ENCODE data around the gene KLHL26. TPM values are rescaled to one million over a fixed set of nuclear protein-coding genes. Genes with fewer than 3 reads are reported as not detected.
"Not testable (repeated sequence)": the region's sequence is repeated elsewhere in the genome, so short reads cannot be mapped to it uniquely, and the experiment has no call there.

KLHL26 gene, protein sequence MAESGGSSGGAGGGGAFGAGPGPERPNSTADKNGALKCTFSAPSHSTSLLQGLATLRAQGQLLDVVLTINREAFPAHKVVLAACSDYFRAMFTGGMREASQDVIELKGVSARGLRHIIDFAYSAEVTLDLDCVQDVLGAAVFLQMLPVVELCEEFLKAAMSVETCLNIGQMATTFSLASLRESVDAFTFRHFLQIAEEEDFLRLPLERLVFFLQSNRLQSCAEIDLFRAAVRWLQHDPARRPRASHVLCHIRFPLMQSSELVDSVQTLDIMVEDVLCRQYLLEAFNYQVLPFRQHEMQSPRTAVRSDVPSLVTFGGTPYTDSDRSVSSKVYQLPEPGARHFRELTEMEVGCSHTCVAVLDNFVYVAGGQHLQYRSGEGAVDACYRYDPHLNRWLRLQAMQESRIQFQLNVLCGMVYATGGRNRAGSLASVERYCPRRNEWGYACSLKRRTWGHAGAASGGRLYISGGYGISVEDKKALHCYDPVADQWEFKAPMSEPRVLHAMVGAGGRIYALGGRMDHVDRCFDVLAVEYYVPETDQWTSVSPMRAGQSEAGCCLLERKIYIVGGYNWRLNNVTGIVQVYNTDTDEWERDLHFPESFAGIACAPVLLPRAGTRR
- total RNA-seq (2014; rRNA removed; shearing (Covaris generic)) = 4.5 and 5.9 TPM in 2 replicates

DNA sequence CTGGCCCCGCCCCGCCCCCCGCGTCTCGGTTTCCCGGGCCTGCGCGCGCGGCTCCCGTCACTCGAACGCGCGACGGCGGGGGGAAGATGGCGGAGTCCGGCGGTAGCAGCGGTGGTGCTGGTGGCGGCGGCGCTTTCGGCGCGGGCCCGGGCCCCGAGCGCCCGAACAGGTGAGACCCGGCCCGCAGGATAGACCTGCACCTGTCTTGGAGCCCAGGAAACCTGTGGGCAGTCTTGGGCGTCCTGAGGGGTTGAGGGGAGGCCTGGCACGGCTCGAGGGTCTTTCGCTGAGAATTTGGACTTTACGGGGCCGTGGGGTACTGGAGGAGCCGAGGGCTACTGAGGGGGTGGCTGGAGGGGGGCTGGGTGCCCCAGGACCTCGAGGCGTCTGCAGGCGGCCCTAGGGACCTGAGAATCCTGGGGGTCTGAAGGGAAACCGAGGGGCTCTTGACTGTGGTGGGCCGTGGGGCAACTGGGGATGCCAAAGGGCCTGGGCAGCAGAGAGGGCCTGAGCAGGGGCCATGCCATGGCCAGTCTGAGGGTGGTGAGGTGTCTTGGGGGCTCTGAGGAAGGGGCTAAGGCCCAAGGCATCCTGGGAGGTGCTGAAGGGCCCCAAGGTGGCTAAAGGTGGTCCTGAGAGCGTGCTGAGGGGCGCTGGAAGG is at the start of gene KLHL26:
TSS of gene KLHL26 (plus strand) at position 60 of the 661 bp plus-strand sequence. CDS start at position 87, 27 bp downstream.
- no peak for DNase-seq (ENCODE audit: low spot score)

DNA sequence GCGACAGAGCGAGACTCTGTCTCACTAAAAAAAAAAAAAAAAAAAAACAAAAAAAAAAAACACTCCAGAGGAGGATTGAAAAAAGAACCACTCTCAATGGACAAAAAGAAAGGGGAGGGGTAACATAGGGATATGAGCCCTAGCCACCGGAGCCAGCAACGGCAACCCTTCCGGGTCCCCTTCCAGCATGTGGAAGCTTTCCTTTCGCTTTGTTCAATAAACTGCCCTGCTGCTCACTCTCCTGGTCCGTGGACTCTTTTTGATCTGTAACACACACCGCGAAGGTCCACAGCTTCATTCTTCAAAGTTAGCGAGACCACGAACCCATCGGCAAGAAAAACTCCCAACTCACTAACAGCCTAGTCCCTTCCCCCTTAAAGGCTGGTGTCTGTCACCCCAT is 49.3 kb upstream of the KLHL26 start:
- DNase-seq (ENCODE audit: low spot score) = no peak

DNA sequence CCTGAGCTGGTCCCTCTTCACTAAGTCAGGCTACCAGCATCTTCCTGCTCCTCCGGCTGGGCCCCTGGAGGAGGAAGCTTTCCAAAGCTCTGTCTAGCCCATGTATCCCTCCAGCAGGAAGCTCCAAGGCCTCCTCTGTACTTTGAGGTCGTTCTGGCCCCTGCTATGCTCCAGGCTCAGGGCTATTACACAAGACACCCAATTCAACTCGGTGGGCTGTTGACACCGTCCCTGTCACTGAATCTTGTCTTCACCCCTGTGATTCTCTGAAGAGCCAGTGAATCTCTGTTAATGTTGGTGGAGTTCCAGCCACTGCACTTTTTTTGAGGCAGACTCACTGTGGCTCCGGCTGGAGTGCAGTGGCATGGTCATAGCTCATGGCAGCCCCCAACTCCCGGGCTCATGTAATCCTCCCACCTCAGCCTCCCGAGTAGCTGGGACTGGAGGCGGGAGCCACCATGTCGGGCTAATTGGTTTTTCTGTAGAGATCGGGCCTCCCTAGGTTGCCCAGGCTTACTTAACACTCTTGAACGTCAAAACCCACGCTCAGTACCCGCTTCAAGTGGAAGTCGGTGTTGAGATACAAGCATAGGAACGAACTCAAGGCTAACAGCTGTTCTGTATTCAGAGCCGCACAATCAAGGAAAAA is 48.7 kb upstream of the KLHL26 start:
- no peak for DNase-seq (ENCODE audit: low spot score)

DNA sequence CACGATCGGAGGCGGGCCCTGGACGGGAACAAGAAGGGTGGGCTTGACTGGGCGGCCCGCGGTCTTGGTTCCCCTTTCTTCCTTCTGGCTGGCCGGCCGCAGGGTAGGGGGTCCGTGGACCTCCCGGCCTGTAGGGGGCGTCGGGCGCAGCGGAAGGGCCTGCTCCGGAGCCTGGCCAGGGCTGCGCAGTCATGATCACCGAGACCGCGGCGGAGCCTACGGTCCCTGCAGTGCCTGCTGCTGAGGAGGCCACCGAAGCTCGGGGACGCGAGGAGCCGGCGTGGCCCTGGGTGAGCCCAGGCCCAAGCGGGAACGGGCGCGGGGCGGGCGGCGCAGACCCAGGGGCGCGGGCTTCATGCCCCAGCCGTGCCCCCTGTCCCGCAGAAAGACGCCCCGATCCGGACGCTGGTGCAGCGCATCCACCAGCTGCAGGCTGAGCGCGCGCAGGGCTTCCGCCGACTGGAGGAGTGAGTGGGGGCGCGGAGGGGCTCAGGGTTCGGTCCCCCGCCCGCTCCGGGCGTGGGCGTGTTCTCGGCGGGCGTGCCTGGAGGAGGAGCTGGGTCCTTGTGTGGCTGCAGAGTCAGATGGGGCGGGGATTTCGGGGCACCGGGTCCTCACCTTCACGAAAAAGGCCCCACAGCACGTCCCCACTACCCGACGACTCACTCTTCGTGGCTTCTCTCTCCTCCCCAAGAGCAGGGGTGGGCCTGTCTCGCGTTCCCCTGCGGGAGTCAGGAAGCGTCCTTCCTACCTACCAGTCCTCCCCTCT is 48.0 kb upstream of the KLHL26 start, which contains the start of gene REX1BD:
TSS of gene REX1BD (plus strand) at position 188 of the 769 bp plus-strand sequence. CDS start at position 192, 4 bp downstream.
- DNase-seq (ENCODE audit: low spot score) = peak; percentile 74

DNA sequence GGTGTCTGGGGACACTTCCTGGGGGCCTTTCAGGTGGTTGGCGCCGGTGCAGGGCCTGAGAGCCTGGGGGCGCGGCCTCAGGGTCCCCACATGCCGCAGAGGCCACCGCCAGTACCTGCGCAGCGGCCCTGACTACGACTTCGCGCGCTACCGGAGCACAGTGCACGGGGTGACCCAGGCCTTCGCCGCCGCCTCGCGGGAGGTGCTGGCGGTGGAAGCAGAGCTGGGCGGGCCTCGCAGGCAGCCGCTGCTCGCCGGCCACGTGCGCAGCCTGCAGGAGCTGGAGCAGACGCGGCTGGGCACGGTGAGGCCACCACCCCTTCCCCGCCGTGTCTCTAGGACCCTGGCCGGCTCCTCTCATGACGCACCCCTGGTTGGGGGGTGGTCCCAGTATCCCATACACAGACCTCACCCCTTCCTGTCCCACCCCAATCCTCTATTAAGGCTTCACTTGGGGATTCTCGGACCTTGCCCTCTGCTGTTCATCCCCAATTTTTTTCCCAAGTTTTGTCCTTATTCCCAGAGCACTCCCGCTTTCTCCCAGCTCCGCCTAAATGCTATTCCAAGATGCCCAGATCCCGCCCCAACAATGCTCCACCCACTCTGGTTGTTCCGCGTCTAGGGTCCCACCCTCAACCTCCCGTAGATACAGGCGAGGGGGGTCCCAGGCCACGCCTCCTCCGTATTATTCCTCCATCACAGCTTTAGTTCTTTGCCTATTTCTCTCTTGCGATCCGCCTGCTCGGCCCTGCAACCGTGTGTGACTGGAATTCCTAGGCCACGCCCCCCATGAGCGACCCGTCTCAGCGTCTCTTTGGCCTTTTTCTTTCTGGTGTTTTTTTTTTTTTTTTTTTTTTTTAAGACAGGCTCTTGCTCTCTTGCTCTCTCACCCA is 47.2 kb upstream of the KLHL26 start:
- peak; percentile 65 for DNase-seq (ENCODE audit: low spot score)

DNA sequence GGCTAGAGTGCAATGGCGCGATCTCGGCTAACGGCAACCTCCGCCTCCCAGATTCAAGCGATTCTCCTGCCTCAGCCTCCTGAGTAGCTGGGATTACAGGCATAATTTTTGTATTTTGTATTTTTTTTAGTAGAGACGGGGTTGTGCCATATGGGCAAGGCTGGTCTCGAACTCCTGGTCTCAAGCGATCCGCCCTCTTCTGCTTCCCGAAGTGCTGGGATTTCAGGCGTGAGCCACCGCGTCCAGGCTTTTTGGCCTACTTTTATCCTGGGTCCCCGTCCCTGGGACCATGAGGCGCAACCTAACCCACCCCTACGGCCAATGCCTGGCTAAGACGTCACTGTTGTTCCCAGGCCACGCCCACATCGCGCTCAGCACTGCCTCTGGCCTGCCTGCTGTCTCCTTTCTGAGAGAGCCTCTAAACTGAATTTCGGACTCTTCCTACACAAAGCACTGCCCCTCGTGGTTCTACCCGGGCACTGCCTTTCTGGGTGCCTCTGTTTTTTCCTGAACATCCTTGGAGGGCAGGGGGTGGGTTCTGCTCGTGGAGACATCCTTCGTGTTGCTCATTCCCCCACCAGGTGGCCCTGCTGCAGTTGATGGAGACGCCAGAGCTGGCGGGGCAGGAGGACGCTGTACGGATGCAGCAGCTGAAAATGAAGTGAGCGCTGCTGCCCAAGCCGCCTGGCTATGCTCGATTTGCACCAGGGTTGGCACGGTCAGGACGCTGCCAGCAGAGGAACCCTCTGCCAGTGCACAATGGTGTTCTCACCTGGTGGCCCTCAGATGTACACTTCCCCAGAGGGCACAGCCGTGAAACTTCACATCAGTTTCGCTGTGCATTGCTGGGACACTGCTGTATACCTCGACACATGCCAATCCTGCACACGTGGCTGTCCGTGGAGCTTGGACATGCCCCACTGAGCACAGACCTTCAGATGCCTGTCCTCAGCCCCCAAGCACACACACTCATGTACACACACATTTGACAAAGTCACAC is 46.3 kb upstream of the KLHL26 start:
- DNase-seq (ENCODE audit: low spot score) = no peak

DNA sequence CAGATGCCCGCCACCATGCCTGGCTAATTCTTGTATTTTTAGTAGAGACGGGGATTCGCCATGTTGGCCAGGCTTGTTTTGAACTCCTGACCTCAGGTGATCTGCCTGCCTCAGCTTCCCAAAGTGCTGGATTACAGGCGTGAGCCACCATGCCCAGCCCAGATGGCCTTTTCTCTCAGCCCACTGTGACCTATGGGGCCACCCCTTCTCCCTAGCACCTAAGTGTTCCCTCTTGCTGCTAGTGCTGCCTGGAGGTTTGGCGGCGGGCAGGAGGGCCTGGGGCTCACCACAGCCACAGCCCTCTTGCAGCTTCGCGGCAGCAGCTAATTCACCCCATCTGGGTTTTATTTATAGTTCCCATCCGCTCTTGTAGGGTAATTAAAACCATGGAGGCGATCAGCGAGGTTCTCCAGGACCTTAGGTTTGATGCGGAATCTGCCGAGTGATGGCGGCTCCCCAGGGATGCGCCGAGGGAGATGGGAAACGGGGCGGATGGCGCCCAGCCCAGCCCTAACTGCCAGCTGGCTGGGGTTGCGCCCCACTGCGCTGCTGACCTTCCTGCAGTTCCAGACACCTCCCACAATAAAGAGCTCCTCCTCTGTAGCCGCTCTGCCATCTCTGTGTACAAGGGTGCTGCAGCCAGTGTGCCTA is 45.0 kb upstream of the KLHL26 start:
- no peak for DNase-seq (ENCODE audit: low spot score)

DNA sequence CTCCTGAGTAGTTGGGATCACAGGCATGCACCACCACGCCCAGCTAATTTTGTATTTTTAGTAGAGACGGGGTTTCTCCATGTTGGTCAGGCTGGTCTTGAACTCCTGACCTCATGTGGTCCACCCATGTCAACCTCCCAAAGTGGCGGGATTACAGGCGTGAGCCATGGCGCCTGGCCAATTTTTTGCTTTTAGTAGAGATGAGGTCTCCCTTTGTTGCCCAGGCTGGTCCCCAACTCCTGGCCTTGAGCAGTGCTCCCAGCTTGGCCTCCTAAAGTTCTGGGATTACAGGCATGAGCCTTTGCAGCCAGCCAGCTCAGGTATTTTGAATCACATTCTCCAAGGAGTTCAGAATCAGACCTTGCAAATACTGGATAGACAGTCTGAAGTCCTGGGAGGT is 44.1 kb upstream of the KLHL26 start:
- not testable (repeated sequence) for DNase-seq (ENCODE audit: low spot score)

DNA sequence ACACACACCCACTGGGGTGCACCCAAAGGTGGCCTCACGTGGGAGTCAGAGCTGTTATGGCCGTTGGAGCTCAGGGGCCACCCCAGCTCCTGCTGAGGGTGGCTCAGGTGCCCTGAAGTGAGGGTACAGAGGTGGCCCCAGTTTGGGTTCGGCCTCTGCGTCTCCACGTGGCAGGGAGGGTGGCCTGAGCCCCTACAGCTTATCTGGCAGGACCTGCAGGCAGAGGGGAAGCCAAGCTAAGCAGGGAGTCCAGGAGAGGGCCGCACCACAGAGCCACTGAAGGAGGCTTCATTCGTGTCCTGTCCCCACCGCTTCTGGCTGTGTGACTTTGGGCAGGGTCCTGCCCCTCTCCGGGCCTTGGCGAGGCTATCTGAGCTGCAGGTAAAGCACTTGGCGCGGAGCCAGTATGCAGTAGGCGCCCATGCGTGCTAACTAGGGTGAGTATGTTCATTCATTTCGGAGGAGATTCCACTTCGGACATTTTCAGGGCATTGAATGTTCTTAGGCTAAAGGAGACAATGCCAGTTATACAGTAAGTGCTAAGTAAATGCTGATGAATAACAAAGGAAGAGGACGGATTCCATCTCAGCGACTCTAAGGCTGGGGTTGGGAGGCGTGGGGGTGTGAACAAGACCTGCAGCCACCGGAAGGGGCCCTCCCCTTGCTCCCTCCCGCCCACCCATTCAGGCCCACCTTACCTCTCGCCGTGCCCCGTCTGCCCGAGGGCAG is 43.3 kb upstream of the KLHL26 start:
- DNase-seq (ENCODE audit: low spot score) = peak; percentile 17

DNA sequence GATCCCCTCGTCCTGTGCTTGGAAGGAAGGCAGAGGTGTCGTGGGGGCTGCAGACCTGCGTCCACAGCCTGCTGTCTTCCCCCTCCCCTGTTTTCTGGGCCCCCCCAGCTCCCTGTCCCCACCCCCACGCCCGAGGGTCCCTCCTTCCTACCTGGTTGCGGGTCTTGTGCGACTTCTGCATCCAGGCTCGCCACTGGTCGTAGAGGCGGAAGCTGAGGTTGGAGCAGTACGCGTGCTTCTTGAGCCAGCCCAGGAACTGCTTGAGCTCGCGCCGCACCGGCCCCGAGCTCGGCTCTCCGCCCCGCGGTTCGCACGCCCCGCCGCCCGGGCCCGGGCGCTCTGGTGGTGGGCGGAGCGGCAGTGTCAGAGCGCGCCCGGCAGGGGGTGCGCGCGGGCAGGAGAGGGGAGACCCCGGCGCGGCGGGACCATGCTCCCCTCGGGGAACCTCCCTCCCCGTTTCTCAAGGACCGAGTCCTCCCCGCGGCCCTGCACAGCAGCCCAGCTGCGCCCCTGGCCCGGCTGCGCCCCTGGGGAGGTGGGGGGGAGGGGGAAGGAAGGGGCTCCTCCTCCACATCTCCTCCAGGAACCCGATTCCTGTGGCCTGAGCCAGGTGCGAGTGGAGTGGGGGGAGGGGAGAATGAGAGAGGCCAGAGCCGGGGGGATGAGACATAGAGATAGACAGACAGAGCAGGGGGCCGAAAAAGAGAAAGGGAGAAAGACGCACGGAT is 42.6 kb upstream of the KLHL26 start:
- peak; percentile 70 for DNase-seq (ENCODE audit: low spot score)

DNA sequence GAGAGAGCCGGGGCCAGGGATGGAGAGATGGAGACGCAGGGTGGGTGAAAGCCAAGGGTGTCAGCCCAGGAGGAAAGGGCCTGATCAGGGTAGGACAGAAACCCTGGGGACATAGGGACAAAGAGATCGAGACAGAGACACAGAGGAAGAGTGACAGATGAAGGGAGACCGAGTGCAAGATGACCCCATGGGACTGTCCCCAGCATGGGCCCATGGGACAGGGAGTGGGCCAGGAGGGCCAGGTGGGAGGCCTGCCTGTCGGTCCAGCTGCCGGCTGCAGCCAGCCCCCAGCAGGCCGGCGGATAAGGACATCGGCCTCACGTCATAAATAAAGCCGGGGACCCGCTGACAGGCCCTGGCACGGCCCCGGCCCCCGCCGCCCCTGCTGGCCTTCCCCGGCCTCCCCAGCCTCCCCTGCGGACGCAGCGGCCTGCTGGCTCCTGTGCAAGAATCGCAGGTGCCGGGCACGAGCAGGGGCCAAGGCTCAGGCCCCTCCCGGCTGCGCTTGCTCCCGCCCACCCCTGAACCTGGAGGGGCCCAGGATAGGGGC is 41.9 kb upstream of the KLHL26 start:
- no peak for DNase-seq (ENCODE audit: low spot score)

DNA sequence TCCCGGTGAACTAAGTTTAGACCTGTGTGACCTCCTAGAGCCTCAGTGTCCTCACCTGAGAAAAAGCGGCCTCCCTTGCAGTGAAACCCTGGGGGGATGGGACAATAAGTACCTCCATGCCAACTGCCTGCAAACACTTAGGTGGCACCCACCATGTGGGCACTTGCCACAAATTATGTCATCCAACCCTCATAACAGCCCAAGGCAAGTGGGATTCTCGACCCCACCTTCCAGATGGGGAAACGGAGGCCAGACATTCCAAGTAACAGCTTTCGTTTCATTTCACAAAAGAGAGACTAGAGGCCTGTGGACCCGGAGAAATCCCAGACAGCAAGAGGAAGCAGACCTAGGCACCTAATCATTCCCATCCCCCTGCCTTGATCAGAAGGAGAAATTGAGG is 41.4 kb upstream of the KLHL26 start:
- DNase-seq (ENCODE audit: low spot score) = no peak

DNA sequence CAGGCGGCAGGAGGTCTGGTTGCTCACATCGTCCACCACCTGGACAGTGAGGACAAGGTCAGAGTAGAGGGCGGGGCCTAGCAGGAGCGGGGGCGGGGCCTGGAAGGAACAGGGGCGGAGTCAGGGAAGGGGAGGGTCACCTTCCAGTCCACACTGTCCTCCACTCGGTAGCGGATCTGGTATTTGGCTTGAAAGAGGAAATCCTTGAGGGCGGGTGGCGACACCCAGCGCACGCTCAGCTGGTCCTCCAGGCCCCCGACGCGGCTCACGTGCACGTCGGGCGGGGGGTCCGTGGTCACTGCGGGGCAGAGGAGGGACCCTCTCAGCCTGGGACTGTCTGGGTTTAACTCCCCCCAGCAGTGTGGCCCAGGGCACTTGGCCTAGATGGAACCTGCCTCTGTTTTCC is 40.1 kb upstream of the KLHL26 start:
- DNase-seq (ENCODE audit: low spot score) = peak; percentile 48

DNA sequence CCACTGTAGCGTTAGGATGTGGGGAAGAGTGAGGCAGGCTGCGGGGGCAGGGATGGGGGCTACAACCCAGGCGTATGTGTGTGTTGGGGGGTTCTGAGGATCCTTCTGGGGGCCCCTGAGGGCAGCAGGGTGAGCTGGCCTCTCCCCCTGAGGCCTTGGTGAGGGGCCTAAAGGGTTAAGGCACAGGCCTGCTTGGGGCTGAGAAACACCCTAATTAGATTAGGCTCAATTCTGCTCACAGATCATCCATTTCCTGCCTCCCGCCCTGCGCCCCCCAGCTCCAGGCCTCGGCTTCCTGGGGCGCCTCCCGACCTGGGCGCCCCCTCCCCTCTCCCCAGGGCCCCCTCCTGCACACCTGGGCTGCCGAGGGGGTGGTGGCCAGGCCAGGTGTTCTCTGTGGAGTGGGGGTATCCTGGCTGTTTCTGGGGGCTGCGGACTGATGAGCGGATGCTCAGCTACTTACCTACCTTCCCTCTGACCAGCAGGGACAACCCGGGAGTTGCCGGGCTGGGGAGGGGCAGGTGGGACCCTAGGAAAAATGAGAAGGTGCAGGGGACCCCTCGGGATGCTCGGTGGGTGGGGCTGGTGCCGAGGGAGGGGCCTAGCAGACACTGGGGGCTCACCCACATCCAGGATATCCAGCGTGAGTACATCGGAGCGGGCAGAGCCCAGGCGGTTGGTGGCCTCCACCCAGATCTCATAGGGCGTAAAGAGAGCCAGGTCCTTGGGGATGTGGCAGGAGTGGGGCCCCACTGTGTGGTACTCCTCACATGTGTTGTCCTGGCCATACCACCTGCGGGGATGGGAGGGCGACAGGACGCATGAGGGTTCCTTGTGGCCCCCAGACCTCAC is 38.8 kb upstream of the KLHL26 start:
- DNase-seq (ENCODE audit: low spot score) = no peak

DNA sequence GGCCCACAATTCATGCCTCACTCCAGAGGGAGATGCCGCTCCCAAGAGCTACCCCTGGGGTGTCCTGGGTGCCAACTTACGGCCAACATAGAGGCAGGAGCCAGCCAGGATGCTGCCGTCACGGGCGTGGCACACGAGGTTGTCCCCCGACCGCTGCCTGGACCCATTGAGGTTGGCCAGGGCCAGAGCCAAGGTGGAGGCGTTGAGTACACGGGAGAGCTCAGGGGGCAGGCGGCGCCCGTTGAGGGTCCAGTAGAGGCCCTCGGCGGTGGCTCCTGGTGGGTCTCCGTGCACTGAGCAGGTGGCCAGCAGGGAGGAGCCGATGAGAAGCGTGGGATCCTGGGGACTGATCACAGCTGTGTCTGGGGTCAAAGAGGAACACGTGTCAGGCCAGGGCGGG is 37.3 kb upstream of the KLHL26 start:
- DNase-seq (ENCODE audit: low spot score) = no peak
